GM19351 (cell line): Measurements from ENCODE around the gene GSE1.

Experiments
- ATAC-seq: cut with Tn5 transposase; IDR thresholded peaks from one replicate; pipeline ENCODE4 v1.9.1; 2021; ENCODE audit warnings: mild to moderate bottlenecking, moderate library complexity; ENCODE audit not compliant: unreplicated experiment

Gene GSE1

DNA sequence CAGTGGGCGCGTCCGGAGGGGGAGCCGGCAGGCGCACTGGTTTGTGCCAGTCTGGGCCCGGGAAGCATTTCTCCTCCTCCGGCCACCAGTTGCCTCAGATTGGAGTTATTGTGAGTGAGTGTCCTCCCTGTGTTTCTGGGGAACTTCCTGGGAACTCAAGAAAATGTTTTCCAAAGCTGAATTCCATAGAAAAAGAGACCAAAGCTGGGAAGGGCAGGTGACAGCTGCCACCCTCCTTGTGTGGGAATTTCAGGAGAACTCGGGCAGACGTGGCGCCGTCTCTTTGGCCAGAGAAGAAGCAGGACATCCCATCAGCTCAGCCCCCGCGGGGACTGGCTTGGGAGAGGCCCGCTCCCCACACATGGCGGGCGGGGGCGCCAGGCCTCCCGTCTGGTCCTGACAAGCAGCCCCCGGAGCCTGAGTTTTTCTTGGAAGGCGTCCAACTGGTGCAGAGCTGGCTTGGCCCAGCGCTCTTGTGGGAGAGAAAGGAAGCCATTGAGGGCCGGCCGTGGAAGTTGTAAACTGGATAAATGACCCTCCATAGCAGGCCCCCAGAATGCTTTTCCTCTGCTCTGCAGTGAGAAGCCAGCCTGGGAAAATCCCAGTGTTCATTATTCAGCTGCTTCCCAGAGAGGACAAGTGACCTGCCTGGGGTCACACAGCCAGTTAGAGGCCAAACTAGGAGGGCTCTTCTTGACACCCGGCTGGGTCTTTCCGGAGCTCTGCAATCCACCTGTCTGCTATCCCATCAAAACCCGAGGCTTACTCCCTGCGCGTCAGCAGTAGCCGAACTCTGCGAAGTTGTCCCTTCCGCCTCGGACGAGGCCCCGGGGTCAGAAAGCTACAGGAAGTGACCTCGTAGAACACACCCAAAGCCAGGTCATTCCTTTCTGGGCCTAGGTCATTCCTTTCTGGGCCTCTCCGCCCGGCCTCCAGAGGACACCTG is 39.2 kb upstream of the GSE1 start:
- ATAC-seq = no peak

DNA sequence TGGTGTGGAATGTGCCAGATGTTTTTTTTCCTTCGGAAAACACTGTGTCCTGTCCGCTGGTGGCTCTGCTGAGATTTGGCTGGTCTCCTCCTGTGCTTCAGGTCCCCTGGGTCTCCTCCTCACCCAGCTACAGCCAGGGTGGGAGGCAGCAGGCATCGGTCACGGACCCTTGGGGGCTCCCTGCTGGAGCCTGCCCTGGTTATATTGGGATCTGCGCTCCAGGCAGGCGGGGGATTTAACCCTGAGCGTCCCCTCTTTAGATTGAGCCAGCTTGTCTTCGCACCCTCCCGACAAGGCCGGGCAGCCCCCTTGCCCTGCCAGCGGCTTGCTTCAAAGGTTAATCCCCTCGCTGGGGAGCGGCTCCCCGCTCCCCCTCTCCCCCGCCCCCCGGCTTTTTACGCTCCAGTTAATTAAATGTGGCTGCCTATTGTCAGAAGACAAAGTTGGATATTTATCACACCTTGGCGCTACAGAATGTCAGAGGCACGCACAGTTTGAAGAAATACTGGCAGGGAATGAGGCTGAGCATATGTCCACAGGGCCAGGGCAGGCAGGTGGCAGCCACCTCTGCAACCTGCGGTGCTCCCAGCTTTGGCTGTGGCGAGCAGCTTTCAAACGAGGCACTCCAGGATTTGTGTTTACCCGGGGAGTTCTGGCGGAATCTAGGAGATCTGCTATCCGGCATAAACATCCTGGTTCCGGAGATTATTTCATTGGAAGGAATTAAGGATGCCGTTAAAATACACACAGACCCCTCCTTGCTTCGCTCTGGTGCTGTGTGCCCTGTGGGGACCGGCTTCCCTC is 38.2 kb upstream of the GSE1 start:
- ATAC-seq = no peak

DNA sequence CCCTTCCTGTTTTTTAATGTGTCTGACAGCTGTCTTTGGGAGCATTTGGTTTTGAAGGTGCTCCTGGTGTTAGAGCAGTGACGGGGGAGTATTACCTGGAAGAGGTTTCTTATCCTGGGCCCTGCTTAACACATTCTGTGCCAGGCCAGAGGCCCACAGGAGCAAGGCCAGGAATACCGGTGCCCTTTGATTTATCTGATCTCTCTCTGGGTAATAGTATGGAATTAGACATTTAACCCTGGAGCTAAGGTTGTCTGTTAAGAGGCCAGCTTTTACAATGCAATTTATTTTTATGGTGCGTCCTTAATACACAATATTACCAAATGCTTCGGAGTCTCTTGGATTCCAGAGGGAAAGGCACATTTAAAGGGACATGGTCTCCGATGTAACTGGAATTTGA is 37.2 kb upstream of the GSE1 start:
- no peak for ATAC-seq

DNA sequence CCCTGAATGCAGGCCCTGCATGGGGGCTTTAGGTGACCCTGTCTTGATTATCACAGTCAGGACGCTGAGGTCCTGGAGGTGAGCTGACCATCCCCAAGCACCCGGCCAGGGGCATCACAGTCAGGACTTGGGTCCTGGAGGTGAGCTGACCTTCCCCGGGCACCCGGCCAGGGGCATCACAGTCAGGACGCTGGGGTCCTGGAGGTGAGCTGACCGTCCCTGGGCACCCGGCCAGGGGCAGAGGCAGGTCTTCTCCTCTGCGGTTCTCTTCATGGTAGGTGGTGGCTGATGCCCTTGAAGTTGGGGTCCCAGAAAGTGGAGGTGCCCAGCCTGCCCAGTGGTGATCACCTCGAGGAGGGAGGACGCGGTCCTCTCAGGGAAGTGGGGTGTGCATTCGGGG is 36.2 kb upstream of the GSE1 start:
- no peak for ATAC-seq

DNA sequence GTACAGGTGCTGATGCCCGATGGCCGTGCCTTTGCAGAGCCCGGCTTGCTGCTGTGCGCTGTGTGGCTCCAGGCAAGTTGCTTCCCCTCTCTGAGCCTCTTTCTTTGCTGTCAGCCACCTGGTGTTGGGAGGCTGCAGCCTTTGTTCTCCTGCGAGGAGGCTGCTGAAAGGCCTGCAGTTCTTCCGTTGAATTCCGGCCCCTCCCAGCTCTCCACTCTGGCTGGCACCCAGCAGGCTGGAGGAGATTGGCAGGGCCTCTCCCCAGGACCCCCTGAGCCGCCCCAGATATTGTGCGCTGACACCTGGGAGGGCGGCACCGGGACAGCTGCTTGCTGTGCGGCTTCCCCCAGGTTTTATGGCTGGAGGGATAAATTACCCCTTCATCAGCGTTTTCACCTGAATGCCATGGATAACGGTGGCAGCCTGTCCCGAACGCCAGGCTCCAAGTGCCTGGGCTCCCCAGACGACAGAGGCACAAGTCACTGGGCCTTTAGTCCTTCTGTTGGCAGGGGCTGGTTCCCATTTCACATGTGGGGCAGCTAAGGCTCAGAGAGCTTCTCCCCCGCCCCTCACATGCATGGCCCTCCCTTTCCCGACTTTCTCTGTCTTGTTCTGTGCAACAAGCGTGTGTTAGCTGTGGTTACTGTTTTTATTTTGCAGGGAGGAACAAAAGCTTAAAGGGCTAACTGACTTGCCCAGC is 35.1 kb upstream of the GSE1 start:
- ATAC-seq = no peak

DNA sequence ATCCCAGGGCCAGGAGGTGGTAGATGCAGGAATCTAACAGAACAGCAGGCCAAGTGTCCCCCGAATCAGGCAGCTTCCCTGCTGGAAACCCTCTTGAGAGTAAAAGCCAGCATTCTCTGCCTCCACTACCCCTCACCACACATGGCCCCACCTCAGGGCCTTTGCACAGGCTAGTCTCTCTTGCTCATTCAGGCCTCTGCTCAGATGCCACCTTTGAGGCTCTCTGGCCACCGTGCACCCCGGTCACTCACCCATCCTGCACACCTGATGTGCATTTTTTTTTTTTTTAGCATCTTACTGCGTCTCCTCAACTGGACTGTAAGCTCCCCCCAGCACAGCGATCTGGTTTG is 34.5 kb upstream of the GSE1 start:
- no peak for ATAC-seq

DNA sequence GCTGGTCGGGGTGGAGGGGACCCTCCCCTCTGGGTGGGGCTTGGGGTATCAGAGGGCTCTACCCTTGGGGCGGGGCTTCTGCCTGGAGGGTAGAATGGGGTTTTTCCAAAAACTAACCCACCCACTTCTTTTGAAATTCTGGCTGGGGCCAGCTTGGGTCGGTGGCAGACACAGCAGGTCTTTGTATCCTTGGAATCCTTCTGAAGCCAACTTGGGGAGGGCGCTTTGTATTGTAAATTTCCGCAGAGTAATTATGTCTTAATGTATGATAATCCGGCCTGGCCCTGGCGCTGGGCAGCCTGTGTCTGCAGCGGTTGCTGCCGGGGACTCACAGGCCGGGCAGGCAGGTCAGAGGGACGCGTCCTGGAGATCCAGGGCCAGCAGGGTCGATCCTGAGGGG is 33.9 kb upstream of the GSE1 start:
- ATAC-seq = no peak

DNA sequence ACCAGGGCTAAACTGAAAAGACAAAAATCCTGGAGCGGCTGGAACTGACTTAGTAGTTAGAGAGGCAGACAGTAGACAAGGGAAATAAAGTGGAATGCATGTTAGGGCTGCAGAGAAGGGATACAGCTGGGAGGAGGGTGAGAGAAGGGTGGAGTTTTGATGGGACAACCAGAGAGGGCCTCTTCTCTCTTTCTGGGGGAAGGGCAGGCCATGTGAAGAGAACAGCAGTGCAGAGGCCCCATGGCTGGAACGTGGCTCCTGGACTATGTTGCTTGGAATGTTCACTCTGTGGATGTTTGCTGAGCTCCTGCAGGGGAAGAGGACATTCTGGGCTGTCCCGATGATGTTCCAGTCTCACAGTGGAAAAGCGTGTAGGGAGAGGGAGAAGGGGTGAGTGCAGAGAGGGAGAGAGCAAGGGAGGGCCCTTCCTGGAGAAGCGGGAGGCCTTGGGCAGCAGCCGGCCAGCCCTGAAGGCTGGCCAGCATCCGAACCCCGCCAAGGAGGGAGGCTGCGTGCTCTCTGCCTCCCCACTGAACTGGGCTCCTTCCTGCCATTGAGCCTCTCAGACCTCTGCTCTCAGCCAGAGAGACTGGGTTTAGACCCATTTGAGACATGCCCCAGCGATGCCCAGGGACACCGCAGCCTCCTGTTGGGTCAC is 33.1 kb upstream of the GSE1 start:
- no peak for ATAC-seq

DNA sequence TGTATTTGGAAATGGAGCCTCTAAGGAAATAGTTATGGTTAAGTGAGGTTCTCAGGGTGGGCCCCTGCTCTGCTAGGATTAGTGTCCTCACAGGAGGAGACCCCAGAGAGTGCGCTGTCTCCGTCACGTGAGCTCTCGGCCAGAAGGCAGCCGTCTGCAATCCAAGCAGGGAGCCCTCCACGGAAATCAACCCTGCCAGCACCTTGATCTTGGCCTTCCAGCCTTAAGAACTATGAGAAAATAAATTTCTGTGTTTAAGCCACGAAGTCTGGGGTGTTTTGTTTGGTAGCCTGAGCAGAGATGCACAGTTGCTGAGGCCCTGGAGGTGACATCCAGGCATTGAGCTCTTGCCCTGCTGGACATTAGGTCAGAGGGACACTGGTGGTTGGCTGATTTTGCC is 32.4 kb upstream of the GSE1 start:
- no peak for ATAC-seq

DNA sequence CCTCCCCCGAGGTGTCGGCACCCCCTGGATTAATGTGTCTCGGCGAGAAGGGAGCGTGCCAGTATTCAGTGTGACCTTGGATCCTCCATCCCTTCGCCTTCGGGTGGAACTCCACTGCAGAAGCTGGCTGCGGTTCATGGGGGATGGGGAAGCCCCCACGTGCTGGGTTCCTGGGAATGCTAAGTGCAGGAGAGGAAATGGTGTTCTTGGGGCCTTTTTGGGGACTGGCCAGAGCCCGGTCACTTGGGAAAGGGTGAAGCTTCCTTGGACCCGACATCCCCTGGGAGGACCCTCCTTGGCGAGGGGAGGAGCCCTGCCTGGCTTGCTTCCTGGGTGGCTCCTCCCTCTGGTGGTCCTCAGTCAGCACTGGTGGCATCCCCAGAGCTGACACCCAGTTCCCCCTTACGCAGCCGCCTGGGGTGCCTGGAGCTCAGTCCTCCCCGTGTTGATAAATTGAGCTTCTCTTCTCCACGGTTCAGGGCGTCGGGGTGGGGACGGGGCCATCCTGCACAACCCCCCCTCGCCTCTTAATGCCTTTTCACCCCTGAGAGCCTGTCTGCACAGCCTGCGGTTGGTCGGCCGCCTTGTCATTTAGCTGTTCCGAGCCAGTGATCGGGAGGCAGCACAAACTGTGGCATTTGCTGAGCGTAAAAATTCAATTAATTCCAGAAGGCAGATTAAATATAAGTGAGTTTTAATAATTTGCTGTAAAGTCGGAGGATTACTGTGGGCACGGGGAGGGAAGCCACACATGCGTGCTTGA is 30.7 kb upstream of the GSE1 start:
- no peak for ATAC-seq

DNA sequence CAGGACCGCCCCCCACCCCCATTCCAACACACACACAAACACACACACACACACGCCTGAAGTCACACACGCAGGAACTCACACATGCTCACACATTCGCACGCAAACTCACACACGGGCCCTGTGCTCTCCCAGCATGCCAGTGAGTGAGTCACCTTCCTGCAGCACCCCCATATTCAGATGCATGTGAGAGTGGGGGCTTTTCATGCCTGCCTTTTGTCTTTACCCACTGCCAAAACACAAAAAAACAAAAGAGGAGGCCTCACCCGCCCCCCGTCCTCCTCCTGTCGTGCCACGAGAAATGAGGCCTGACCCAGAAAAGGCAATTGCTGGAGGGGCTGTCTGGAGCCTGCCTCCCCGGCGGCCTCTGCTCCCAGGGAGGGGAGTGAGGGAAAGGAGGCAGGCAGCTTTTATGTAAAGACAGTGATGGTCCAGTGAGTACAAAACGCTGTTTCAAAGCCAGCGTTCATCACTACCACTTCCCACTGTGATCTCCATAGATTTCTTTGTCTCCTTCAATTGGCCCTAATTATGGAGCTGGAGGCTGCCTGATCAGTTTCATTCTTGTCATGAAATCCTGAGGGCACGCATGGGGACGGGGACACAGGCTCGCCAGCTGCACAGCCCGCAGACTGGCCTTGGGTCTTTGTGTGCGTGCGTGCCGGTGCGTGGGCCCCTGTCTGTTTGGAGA is 29.5 kb upstream of the GSE1 start:
- no peak for ATAC-seq

DNA sequence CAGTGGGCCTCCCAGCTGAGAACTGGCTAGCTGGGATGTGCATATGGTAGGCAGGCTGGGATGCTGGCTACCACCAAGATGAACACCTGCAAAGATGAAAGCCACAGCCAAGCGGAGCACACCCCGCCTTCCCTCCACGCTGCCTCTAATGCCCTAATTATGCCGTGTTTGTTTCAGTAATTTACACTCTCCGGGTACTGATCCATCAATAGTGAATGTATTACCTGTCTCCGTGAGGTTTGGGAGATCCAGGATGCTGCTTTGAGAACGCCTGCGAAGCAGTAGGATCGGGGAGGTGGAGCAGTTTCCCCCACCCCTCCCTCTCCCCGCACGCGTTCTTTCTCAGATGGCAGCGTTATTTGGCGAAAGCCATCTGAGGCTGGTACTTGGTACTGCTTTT is 28.9 kb upstream of the GSE1 start:
- no peak for ATAC-seq

DNA sequence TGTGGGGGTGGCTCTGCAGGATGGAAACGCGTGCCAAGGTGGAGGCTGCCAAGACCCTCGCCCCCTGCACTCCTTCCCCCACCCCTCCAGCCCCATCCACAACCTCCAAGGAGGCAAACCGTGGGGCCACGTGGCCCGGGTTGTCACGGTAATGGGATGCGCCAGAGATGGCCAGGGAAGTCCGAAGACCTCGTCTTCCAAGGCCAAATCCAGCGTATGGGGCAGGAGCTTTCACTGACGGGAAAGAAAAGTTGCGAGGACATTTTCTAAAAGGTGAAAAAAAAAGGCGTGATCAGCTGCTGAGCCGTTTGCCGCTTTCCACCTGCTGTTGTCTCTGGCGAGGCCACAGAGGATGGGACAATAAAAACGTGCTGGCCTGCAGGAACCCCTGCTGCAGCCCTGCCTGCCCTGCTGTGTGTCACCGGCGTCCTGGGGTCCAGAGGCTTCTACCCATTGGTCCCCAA is 28.3 kb upstream of the GSE1 start:
- no peak for ATAC-seq

DNA sequence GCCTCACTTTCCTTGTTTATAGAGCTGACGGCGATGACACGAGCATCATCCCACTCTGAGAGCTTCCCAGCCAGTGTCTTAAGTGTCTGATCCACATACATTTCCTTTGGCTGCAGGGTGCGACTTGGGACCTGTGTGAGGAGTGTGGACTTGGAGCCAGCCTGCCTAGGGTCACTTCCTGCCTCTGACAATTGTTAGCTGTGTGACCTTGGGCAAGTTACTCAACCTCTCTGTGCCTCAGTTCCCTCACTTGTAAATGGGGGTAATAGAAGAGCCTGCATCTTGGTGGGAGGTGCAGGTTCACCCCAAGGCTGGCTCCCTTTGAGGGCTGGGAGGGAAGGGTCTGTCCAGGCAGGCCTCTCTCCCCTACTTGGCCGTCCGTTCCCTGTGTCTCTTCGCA is 27.4 kb upstream of the GSE1 start:
- ATAC-seq = no peak

DNA sequence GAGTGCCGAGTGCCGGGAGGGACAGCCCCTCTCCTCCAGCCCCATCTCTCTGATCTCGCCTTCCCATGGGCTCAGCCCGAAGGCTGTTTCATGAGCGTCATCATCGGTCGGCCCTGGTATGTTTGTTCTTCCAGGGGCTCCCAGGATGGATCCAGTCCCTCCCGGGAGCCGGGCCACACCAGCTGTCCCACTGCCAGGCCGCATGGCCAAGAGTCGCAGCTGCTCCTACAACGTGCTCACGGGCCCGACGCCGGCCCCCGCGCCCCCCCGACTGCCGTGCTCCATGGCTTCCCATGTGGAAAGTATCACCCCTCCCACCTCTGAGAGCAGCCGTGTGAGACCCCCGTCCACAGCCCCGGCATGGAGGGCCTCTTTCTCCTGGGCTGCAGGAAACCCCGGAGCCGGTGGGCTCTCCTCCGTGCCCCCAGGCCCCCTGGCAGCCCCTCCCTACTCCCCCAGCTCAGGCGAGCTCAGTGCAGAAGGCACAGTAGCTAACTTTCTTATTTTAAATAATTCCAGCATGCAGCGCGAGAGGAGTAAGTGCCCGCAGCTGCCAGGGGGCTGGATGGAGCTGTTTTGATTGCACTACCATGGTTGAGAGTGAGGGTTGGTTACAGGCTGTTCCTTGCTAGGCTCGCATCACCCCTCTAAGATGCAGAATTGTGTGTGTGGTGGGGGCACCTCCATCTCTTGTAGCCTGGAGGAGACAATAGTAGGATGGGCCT is 26.6 kb upstream of the GSE1 start:
- ATAC-seq = no peak

DNA sequence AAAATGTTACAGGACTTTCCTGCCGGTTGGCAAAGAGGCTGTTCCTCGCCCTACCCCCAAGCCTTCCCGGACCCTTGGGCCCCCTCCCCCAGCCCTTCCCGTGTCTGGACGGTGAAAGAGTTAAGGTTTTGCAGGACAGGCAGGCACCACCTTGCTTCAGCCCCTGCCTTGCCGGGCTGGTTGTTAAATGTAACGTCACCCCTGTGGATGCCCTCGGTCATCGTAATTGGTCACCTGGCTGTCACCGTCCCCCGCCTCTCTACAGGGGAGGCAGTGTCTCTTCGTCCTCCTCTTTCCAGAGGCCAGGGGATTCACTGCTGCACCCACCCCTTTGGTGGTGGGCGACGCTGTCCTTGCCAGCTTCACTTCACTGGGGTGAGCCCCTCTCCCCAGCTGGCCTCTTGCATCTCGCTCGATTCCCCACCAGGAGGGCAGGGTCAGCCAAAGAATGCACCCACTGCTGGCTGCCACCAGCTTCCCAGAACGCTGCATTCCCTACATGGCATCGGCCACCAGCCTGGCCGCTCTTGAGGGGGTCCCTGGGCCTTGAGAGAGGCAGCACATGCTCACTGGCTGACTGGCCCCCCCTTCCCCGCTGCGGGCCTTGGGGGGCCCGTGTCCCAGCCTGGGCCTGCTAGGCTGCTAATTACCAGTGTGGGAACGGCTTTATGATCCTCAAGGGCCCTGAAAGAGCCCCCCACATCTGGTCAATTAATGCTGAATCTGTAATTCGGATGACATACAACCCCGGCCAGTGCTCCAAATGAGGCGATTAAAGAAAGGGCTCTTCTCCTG is 25.2 kb upstream of the GSE1 start:
- no peak for ATAC-seq

DNA sequence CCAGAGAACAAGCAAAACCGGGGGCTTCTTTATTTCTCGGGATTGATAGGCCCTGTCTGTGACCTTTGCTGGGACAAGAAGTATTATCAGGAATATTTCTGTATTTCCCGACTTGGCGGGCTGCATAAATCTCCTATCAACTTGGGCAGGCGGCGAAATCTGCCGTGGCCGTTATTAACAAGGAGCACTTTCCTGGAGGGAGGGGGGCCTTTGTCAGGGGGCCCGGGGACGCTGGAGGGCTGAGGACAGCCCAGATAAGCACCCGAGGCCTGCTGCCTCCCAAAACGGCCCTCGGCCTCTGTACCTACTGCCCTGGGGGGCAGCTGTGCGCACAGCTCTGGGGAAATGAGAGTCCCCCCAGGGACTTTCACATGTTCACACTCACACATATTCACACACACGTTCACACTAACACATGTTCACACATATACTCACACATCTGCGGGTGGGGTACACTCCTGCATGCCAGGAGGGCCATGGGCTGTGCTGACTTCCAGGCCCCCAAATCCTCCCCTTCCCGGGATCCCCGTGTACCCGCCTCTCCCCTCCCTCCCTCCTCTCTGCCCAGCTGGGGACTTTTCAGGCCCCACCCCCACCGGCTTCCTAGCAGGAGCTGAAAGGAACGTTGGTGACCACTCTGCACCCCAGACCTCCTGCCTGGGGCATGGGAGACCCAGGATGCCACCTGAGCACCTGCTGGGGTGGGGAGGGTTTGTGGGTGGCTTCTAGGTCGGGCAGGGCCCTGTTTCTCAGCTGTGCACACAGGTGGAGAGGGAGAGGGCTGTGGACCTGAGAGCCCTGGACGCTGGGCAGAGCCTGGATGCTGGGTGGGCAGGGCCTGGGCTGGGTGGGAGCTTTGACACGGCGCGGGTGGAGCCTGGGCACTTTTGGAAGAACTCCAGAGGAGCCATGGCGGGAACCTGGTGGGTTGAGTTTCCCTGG is 24.3 kb upstream of the GSE1 start:
- ATAC-seq = no peak
